Inferior parietal cortex (tissue), 1 donor: ENCODE results near the gene NBEA.

Experiments
- DNase-seq: peaks from one replicate; pipeline ENCODE4 v3.0.0-alpha.2; 2016; ENCODE audit errors: extremely low spot score

NBEA gene

GRCh38 chr13:35501661-35502235, 559.7 kb downstream of the NBEA start:
- DNase-seq: no peak

DNA sequence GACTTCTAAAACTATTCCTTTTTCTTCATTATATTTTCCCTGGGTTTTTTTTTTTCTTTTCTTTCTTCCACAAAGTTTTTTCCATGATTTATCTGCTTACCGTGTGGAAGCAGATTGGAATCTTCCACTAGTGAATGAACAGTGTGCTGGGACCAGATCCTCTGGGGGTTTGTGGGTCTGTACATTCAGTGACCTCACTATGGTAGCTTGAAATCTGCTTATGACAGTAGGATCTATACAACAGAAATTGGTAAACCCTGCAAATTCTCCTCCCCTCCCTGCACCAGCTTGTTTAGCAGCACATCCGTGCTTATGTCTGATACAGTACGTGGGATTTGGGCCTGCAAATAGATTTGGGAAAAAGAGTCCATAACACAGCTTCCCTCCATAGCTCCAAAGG, 560.4 kb downstream of the NBEA start:
- DNase-seq: no peak

- no peak for DNase-seq
These were observed 570.3 kb downstream of the NBEA start for GRCh38 chr13:35512271-35512920.

DNA sequence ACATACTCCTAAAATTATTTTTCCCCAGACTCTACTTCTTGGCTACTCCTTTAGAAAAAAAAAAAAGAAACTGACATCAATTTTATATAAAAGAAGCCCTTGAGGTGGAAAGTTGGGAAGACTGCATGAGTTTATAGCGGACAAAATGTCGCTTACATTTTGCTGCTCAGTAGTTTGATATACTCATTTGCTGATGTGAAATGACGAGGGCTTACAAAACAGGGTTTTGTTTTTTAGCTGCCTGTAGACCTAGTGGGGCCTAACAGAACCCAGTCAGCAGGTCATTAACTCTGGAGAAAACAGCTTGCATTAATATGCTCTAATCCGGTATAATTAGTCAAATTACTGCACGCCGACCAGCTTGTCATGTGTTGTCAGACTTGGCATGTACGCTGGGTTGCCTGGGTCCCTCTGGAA, 572.0 kb downstream of the NBEA start:
- no peak for DNase-seq

GRCh38 chr13:35514801-35515502, 572.9 kb downstream of the NBEA start:
- DNase-seq: no peak

GRCh38 chr13:35518337-35518946, 576.4 kb downstream of the NBEA start:
- no peak for DNase-seq

- no peak for DNase-seq
These were observed 582.1 kb downstream of the NBEA start for GRCh38 chr13:35524171-35524570.

- DNase-seq: no peak
These were observed 584.5 kb downstream of the NBEA start for GRCh38 chr13:35526577-35526976.

DNA sequence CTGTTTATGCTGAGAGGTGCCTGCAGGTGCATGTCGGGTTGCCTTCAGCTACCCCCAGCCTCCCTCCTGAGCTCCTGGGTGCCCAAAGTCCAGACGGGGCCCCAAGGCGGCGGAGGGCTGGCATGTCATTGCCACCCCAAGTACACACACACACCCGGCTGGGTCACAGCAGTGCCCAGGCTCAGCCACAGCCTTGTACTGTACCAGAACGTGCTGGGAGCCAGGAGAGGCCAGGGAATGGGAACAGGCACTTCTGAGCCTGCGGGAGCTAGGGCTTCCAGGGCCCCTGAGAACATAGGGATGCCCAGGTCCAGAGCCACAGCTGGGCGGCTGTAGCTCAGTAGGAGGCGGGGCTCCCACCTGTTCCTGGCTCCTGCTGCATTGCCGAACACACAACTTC, 585.4 kb downstream of the NBEA start:
- no peak for DNase-seq

DNA sequence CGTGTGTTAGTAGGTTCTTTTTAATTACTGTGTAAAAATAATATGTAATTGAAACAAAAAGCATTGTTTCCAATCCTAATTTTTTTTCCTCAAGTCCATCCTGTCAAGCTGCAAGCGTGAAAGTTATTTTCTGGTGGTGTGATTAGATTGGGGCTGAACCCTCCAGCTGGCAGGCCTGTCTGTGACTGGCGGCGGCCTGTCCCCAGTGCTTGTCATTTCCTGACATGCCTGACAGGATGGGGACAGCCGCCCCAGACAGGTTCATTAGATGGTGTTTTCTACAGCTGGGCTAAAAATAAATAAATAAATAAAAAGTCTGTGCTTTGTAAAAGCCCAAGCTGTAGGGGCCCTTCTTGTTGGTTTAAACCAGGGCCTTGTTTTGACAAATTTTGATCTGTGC, 588.1 kb downstream of the NBEA start:
- no peak for DNase-seq

DNA sequence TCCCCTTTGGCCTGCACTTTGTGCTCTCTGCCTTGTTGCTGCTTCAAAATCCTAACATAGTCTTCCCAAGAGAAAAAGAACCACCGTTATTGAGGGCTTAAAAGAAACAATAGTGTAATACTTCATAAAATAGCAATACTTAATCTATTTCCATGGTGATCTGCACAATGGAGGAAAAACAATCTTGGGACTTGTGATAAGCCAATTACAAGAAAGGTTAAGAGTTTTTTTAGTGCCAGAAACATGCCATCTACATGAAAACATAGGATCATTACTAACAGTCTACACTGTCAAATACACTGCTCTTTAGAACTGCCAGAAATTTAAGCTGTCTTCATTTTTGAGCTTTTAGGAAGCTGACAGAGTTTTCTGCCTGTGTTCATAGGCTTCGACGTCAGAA, 588.5 kb downstream of the NBEA start:
- no peak for DNase-seq

DNA sequence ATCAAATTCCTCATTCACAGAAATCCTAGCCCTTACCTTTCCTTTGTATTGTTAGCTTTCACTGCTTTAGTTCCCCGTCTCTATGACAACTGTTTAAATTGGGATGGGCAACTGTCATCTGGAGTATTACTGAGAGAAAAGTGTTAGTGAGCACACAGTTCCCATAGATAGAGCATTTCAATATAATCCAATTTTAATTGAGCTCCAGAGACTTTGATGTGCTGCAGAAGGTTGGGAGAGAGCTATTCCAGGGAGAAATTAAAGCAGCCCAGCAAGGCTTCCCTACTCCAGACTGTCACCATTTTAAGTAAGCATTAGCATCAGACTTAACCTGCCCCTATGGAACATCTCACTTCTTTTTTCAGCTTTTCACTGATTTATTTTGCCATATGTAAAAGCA, 589.5 kb downstream of the NBEA start:
- no peak for DNase-seq

- no peak for DNase-seq
These were observed 592.3 kb downstream of the NBEA start for GRCh38 chr13:35534343-35534742.

DNA sequence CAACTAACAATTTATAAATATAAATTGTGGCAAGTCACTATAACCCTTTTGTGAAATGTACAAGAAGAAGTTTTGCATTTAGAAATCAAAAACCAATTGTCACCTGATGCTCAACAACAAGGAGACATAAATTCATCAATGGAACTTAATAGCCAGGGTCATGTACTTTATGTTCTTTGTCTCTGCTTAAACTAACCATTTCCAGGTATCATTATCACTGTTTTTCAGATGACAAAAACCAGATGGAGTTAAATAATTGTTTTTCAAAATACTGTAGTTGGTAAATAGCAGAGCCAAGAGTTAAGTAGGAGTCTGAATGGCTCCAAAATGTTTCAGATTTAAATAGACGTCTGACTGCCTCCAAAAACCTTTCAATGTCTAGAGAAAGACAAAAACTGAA, 606.7 kb downstream of the NBEA start:
- no peak for DNase-seq

DNA sequence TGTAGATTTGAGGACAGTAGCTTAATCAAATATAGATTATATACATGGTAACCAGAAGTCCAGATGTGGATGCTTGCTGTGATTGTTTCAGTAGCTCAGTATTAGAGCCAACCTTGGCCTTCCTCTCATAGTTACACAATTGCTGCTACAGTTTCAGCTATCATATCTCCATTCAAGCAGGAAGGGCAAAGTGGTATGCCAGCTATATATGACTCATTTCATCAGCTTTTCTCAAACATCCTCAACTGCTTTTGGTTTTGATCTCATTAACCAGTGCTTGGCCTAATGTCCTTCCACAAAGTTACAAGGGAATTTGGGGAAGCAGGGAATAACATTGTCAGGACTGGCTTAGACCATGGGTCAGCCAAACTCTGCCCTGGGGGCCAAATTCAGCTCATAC, 607.4 kb downstream of the NBEA start:
- no peak for DNase-seq

DNA sequence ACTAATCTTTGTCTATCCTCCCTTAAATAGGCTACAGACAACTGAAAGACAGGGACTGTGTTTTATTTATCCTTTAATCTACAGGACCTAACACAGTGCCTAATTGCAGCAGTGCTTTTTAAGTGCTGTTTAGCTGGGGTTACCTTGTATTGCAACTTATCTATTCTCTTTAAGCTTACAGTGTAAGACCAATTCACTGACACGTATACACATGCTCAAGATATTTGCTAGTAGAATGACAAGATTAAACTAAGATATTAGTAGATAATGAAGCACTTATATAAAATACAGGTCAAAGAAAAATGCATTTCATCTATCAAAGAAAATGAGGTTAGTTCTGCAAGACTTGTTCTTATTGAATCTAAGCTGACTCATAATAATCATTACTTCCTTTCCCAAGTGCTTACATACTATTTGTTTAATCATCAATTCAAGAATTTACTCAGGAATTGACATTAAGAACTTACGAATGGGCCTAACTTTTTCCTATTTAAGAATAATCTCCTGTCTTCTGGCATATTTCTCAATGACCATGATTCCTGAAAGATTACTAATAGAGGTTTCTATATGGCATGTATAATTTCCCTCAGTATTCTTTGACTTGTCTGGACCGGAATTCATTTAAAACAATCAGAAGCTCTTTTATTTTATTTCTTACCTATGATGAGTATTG, 610.2 kb downstream of the NBEA start:
- DNase-seq: no peak

- DNase-seq: no peak
These were observed 613.0 kb downstream of the NBEA start for GRCh38 chr13:35554972-35555623.

GRCh38 chr13:35557475-35557874, 615.4 kb downstream of the NBEA start:
- DNase-seq: no peak

GRCh38 chr13:35561540-35561939, 619.5 kb downstream of the NBEA start:
- DNase-seq: no peak

DNA sequence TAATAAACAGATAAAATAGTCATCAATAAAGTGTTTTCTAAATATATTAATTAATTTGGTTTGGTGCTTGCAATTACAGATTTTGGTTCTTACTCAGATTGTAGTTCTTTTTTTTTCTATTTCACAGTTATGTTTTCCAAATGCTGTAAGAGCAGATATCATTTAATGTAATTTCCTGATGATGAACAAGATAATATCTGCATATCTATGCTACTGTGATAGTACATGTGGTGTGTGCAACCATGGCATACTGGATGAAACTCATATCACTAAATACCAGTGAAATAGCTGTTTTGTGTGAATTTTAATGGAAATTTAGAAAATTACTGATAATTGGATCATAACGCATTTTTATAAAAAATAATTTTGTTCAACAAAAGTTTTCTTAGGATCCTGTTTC, 623.2 kb downstream of the NBEA start:
- no peak for DNase-seq

GRCh38 chr13:35566340-35566739, 624.3 kb downstream of the NBEA start:
- no peak for DNase-seq
